ENCODE data around the gene ZNF691.
"Not testable (repeated sequence)": the region's sequence is repeated elsewhere in the genome, so short reads cannot be mapped to it uniquely, and the experiment has no call there.

ZNF691 gene

GRCh38 chr1:42859366-42859765 lies 13.0 kb downstream of the ZNF691 start:
- not testable (repeated sequence) for DNase-seq (ENCODE audit: low read depth)

DNA sequence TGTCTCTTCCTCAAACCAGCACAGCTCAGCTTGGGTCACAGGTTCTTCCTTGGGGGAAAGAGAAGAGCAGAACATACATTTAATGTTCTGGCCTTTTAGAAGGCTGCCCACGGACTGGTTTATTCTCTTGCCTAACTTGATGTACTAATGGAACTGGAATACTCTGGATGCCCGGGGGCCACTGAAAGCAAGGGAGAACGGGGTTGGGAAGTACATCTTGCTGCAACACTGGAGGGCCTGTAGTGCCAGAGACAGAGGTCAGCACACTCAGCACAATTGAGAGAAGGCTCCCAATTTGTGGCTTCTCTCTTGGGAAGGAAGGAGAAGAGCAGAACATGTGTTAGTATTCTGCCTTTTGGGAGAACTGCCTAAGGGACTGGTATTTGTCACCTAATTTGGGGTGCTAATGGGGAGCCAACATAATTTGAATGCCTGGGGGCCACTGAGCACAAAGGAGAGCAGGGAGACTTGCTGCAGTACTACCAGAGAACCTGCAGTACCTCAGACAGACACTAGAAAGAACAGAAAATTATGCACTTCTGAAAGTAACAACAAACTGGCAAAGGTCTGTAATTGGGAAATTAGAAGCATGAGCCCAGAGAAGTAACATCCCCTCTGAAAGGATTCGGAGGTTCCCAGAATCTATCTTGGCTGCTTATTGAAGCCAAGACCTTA lies 14.1 kb downstream of the ZNF691 start:
- DNase-seq (ENCODE audit: low read depth), result no peak

GRCh38 chr1:42861014-42861399 lies 14.6 kb downstream of the ZNF691 start:
- no peak for DNase-seq (ENCODE audit: low read depth)

GRCh38 chr1:42866549-42866948 lies 20.1 kb downstream of the ZNF691 start:
- DNase-seq (ENCODE audit: low read depth), result no peak

DNA sequence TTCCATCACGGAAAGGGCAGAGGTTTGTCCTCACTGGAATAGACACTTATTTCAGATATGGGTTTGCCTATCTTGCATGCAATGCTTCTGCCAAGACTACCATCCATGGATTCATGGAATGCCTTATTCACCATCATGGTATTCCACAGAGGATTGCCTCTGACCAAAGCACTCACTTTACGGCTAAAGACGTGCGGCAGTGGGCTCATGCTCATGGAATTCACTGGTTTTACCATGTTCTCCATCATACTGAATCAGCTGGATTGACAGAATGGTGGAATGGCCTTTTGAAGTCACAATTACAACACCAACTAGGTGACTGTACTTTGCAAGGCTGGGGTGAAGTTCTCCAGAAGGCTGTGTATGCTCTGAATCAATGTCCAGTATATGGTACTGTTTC lies 22.1 kb downstream of the ZNF691 start:
- not testable (repeated sequence) for DNase-seq (ENCODE audit: low read depth)

DNA sequence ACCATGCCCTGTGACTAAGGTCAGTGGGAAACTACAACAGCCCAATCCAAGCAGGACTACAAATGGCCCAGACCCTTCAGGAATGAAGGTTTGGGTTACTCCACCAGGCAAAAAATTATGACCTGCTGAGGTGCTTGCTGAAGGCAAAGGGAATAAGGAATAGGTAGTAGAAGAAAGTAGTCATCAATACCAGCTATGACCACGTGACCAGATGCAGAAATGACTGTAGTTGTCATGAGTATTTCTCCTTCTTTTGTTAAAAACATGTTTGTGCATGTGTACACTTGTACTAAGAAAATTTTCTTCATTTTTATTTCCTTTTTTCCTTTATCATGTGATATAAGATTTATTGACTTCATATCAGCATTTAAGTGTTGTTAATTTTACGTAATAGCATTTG lies 22.8 kb downstream of the ZNF691 start:
- DNase-seq (ENCODE audit: low read depth), result not testable (repeated sequence)

GRCh38 chr1:42869751-42870150 lies 23.3 kb downstream of the ZNF691 start:
- not testable (repeated sequence) for DNase-seq (ENCODE audit: low read depth)

DNA sequence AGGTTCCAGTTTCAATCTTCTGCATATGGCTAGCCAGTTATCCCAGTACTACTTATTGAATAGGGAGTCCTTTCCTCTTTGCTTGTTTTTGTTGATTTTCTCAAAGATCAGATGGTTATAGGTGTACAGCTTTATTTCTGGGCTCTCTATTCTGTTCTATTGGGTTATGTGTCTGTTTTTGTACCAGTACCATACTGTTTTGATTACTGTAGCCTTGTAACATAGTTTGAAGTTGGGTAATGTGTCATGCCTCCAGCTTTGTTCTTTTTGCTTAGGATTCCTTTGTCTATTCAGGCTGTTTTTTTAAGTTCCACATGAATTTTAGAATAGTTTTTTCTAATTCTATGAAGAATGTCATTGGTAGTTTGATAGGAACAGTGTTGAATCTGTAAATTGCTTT lies 26.7 kb downstream of the ZNF691 start:
- not testable (repeated sequence) for DNase-seq (ENCODE audit: low read depth)

DNA sequence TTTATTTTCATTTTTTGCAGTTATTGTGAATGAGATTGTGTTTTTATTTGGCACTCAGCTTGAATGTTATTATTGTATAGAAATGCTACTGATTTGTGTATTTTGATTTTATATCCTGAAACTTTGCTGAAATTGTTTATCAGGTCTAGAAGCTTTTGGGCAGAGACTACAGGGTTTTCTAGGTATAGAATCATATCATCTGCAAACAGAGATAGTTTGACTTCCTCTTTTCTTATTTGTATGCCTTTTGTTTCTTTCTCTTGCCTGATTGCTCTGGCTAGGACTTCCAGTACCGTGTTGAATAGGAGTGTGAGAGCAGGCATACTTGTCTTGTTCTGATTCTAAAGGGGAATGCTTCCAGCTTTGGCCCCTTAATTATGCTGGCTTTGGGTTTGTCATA lies 27.3 kb downstream of the ZNF691 start:
- DNase-seq (ENCODE audit: low read depth), result no peak

DNA sequence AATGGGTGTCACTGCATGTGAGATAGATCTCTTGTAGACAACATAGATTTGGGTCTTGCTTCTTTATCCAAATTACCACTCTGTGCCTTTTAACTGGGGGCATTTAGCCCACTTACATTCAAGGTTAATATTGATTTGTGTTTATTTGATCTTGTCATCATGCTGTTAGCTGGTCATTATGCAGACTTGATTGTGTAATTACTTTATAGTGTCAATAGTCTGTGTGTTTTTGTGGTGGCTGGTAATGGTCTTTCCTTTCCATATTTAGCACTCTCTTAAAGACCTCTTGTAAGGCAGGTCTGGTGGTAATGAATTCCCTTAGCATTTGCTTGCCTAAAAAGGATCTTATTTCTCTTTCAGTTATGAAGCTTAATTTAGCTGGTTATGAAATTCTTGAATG lies 29.6 kb downstream of the ZNF691 start:
- no peak for DNase-seq (ENCODE audit: low read depth)

DNA sequence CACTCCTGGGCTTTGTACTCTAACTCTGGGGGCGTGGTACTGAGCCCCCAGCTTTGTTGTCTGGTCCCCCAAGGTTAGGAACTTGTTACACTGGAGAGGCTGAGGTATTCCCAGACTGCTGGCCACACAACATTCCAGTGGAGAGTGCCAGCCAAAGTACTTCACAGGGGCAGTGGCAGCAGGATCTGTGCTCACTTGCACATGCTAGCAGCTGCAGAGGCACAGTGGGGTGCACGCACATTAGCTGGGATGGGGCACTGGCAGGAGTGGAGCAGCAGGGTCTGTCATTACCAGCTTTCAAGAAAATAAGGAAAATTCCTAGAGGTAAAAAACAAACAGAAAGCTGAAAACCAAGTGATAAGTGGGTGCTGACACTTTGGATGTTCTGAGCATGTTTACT lies 31.0 kb downstream of the ZNF691 start:
- no peak for DNase-seq (ENCODE audit: low read depth)

- DNase-seq (ENCODE audit: low read depth), result no peak
Observed at GRCh38 chr1:42880384-42880783, 34.0 kb downstream of the ZNF691 start.

- no peak for DNase-seq (ENCODE audit: low read depth)
Observed at GRCh38 chr1:42886046-42886739, 39.8 kb downstream of the ZNF691 start.

GRCh38 chr1:42886800-42887199 lies 40.4 kb downstream of the ZNF691 start:
- DNase-seq (ENCODE audit: low read depth), result no peak

- DNase-seq (ENCODE audit: low read depth), result no peak
Observed at GRCh38 chr1:42887366-42887765, 41.0 kb downstream of the ZNF691 start.

GRCh38 chr1:42888013-42888633 lies 41.7 kb downstream of the ZNF691 start:
- DNase-seq (ENCODE audit: low read depth), result no peak

- no peak for DNase-seq (ENCODE audit: low read depth)
Observed at GRCh38 chr1:42889264-42889663, 42.9 kb downstream of the ZNF691 start.

GRCh38 chr1:42891465-42892138 lies 45.2 kb downstream of the ZNF691 start:
- DNase-seq (ENCODE audit: low read depth), result no peak

DNA sequence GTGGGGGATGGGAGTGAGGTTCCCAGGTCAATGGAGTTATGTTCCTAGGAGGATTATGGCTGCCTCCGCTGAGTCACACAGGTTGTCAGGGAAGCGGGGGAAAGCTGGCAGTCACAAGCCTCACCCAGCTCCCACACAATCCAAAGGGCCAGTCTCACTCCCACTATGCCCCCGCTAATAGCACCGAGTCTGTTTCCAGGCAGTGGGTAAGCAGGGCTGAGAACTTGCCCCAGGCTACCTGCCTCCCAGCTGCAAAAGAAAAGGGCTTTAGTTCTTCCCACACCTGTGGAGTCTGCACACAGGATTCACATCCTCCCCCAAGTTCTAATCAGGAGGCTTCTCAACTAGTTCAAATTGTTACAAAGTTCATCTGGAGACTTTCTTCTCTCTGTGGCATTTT lies 53.5 kb downstream of the ZNF691 start:
- DNase-seq (ENCODE audit: low read depth), result not testable (repeated sequence)

Measured in stimulated activated CD8-positive, alpha-beta memory T cell treated with anti-CD3 and anti-CD28 coated beads, Interleukin-12 subunit alpha, Interleukin-12 subunit beta, amount 100 ng/mL, for 4 hours (primary cell).